Ascending aorta (tissue), 2 donors: Measurements from ENCODE around the gene ASXL1. TPM values are rescaled to one million over a fixed set of nuclear protein-coding genes. Genes with fewer than 3 reads are reported as not detected.

Experiments used
- DNase-seq, 2 donors: peaks; one replicate each; pipeline ENCODE4 v3.0.0-alpha.2; 2019; ENCODE audit warnings: low spot score in 2 of 2
- H3K27ac ChIP-seq, 2 donors: fragments of 200-600 bp; sonication (generic); one replicate each; pipeline ENCODE4 v1.5.1; 2016 to 2017; ENCODE audit warnings: mild to moderate bottlenecking in 1 of 2
- H3K27me3 ChIP-seq: fragments of 200-600 bp; sonication (generic); one replicate; pipeline ENCODE4 v1.5.1; 2017
- H3K36me3 ChIP-seq, 2 donors: fragments of 200-600 bp; sonication (generic); one replicate each; pipeline ENCODE4 v1.5.1; 2016
- H3K4me1 ChIP-seq, 2 donors: fragments of 200-600 bp; sonication (generic); one replicate each; pipeline ENCODE4 v1.5.1; 2016 to 2017; ENCODE audit warnings: mild to moderate bottlenecking in 1 of 2
- H3K4me3 ChIP-seq, 2 donors: fragments of 200-600 bp; sonication (generic); one replicate each; pipeline ENCODE4 v1.5.1; 2016 to 2017; ENCODE audit warnings: mild to moderate bottlenecking in 1 of 2
- H3K9me3 ChIP-seq, 2 donors: fragments of 200-600 bp; sonication (generic); one replicate each; pipeline ENCODE4 v1.5.1; 2016
- intact Hi-C: fragments of 100-400 bp; cut with DNase I; formaldehyde crosslinking; loops from one replicate; pipeline ENCODE4 v1.15.1; 2023
- total RNA-seq: library from RNA; depleted of rRNA; stranded (reverse); fragments of >200 nt; gene quantifications from one replicate; pipeline ENCODE4 v1.1.0, GENCODE V29; 2016
- TF ChIP-seq, protein P1 (sequence below), 3 experiments: fragments of 200-600 bp in 2 of 3; fragments of 450-650 bp in 1 of 3; sonication (generic) in 2 of 3; IDR thresholded peaks; one replicate each; pipeline ENCODE4 v1.5.1; 2016 to 2019; ENCODE audit warnings: antibody characterized with exemption in 3 of 3, mild to moderate bottlenecking in 1 of 3, moderate library complexity in 1 of 3

ASXL1 gene
- total RNA-seq, 1 donor from 2014 or later: 37.4 TPM

DNA sequence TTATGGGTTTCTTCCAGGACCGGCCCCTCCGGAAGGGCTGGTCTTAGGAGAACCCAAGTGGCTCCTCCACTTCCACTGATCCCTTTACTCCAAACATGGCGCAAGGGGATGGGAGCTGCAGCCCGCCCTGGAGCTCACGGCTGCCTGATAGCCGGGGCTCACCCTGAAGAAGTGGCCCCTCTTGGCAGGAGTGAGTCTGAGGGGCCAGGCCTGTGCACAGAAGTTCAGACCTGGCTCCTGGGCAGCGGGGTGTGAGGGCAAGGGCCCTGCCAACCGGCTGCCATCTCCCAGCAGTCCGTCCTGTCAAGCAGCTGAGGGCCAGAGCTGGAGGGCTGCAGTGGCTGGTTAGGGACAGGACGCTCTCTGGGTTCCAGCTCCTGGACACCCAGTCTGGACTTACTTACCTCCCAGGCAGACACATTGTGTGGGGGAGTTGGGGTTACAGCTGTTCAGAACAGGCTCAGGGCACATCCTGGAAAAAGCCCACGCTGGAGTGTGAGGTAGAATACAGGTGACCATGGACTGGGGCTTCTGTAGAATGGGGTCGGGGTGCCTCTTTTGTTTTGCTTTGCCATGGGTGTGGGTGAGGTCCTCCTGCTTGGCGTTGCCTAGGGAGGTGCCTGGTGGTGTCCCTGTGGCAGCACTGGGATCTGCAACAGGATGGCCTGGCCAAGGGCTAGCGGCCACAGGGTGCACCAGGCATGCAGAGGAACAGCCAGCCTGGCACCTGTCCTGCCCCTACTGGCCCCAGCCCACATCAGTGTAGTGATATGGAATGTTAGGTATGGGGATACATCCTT lies 88.4 kb downstream of the ASXL1 start:
- no peak for DNase-seq
- intact Hi-C loops: no loop called here
- Histone ChIP-seq H3K27me3 (no peaks in the 10 kb centered on the region), H3K4me3 (no peak overlapping the region), H3K9me3 (no peaks in the 10 kb centered on the region), H3K36me3 (peaks cover 0 to 12% of the 10 kb centered on the region in 2 donors), H3K4me1 (peaks cover 0 to 4% of the 10 kb centered on the region in 2 donors), H3K27ac (no peak overlapping the region)
- TF ChIP-seq, protein P1, sequence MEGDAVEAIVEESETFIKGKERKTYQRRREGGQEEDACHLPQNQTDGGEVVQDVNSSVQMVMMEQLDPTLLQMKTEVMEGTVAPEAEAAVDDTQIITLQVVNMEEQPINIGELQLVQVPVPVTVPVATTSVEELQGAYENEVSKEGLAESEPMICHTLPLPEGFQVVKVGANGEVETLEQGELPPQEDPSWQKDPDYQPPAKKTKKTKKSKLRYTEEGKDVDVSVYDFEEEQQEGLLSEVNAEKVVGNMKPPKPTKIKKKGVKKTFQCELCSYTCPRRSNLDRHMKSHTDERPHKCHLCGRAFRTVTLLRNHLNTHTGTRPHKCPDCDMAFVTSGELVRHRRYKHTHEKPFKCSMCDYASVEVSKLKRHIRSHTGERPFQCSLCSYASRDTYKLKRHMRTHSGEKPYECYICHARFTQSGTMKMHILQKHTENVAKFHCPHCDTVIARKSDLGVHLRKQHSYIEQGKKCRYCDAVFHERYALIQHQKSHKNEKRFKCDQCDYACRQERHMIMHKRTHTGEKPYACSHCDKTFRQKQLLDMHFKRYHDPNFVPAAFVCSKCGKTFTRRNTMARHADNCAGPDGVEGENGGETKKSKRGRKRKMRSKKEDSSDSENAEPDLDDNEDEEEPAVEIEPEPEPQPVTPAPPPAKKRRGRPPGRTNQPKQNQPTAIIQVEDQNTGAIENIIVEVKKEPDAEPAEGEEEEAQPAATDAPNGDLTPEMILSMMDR (IDR thresholded peaks at IDR 0.05): no peak

DNA sequence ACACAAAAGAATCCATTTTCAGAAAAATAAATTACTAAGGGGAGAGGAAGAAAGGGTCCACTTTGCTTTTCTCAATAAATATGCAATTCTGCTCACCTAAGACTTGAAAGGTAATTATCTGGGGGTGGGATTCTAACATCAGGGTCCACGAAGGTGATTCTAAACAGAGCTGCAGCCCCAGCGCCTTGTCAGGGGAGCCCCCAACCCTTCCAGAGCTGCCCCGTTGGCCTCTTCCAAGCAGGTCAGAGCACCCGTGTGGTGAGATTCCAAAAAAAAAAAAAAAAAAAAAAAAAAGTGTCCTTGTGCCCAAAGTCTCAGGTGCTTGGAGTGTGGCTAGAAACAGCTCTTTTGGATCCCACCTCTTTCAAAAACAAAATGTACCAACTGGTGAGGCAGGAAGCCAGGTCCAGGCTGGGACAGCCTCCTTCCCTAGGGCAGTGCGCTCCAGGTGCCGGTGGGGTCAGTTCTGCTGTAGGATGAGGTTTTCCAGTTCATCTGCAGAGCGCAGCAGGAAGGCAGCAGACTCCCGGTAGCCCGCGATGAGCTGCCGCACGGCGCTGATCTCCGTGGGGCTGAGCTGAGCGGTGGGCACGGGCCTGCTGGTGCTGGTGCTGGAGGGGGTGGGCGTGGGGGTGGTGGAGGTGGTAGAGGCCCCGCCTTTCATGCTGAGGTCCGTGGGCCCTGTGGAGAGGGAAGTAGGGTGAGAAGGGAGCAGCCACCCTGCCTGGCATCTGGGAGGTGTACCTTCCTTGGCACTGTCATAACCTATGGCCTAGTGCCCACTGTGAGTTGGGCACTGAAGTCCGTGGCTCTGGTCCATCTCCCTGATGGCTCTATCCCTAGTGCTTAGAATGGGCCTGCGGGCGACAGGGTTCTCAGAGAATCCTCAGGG lies 89.3 kb downstream of the ASXL1 start:
- no peak for DNase-seq
- H3K36me3 ChIP-seq: peaks cover 0 to 21% of the 10 kb centered on the region in 2 donors
- TF ChIP-seq, protein P1 (IDR thresholded peaks at IDR 0.05): no peak
- intact Hi-C loops: no loop called here
- H3K4me3 ChIP-seq: no peak overlapping the region
- no peaks in the 10 kb centered on the region for H3K9me3 ChIP-seq
- H3K4me1 ChIP-seq: peaks cover 0 to 4% of the 10 kb centered on the region in 2 donors
- no peak overlapping the region for H3K27ac ChIP-seq
- H3K27me3 ChIP-seq: no peaks in the 10 kb centered on the region

DNA sequence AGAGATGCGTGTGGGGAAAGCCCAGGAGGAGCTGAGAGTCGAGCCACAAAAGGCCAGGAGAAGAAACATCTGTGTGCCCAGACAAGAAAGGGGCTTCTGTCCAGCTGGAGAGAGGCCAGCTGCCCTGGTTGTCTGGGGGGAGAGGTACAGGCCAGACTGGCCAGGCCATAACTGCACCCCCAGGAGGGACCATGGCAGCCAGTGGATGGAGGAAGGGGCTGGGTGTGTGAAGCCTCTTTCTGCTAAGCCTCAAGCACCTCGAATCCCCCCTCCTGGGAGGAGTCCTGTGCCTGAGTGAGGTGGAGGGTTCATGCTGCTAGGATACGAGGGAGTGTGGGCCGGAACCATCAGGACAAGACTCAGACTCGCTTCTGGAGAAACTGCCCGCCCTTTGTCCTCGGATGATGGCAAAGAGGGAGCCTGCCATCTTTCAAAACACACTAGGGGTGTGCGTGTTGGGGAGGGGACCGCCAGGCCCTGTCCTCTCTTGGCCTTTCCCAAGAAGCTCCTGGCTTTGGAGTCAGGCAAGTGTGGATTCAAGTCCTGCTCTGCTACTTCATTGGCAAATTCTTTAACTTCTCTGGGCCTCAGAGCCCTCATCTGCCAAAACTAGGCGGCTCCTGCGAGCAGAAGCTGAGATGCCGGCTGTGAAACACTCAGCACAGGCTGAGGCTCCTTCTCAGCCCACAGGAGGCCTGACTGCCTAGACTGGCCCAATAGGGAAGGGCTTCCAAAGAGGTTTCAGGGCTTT lies 90.3 kb downstream of the ASXL1 start:
- peaks cover 8 to 28% of the 10 kb centered on the region in 2 donors for H3K36me3 ChIP-seq
- H3K4me1 ChIP-seq: peaks cover 0 to 4% of the 10 kb centered on the region in 2 donors
- no peaks in the 10 kb centered on the region for H3K9me3 ChIP-seq
- H3K4me3 ChIP-seq: no peak overlapping the region
- peak in 1 of 2 donors; percentile 56 for DNase-seq
- peak overlapping the region in 1 of 2 donors; percentile 18 for H3K27ac ChIP-seq
- no peaks in the 10 kb centered on the region for H3K27me3 ChIP-seq
- TF ChIP-seq, protein P1 (IDR thresholded peaks at IDR 0.05): no peak
- intact Hi-C loops: no loop called here

DNA sequence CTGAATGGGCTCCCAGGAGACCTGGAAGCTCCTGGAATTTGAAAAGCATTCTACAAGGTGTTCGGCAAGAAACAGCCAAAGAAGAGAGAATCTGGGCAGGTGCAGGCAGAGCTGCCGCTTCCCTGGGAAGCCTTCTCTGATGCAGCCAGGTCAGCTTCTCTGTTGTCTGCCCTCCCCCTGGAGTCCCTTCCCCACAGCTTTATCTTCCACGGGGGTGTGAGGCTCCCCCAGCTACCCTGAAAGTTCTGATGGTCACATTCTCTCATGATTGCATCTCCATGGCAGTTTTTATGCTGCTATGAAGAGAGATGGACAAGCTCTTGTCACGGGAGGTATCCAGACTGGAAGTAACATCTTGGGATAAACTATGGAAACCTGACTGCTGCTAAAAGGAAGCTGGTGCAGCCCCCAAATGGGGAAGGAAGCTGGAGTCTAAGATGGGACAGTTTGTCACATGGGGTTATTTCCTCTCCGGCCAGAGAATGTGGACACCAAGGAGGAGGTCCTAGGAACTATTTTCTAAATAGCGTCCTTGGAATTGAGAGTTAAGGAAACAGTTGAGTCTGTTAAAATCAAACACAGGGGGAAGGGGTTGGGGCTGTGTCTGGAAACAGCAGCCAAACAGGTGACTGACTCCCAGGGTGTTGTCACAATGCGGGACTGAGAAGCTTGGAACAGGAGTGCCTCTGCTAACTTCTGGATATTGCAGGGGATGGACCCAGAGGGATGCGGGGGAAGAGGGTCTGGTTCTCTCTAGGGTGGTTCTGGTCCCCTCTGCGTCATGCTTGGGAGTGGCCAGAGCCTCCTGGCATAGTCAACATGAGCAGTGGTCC lies 91.1 kb downstream of the ASXL1 start:
- Histone ChIP-seq H3K27me3 (no peaks in the 10 kb centered on the region), H3K4me1 (peaks cover 0 to 4% of the 10 kb centered on the region in 2 donors), H3K4me3 (no peak overlapping the region), H3K9me3 (no peaks in the 10 kb centered on the region), H3K27ac (peak overlapping the region in 1 of 2 donors; percentile 18), H3K36me3 (peaks cover 8 to 25% of the 10 kb centered on the region in 2 donors)
- intact Hi-C loops: no loop called here
- DNase-seq: peak in 1 of 2 donors; percentile 50
- TF ChIP-seq, protein P1 (IDR thresholded peaks at IDR 0.05): no peak
